AG09309 (cell line): Measurements from ENCODE around the gene C17orf50.

Experiments used
- DNase-seq: peaks from one replicate; pipeline ENCODE4 v3.0.0-alpha.2; 2010; ENCODE audit warnings: low read depth
- H3K4me3 ChIP-seq: 2 replicates; pipeline ENCODE4 v1.5.1; 2011; ENCODE audit warnings: mild to moderate bottlenecking, low read depth, low read length, moderate library complexity; ENCODE audit not compliant: control insufficient read depth
- TF ChIP-seq, protein P1 (sequence below): IDR thresholded peaks from 2 replicates; pipeline ENCODE4 v1.5.1; 2011; ENCODE audit warnings: mild to moderate bottlenecking, low read depth, low read length, inconsistent platforms; ENCODE audit not compliant: insufficient read depth, control insufficient read depth; ENCODE audit errors: missing control alignments

The C17orf50 gene

DNA sequence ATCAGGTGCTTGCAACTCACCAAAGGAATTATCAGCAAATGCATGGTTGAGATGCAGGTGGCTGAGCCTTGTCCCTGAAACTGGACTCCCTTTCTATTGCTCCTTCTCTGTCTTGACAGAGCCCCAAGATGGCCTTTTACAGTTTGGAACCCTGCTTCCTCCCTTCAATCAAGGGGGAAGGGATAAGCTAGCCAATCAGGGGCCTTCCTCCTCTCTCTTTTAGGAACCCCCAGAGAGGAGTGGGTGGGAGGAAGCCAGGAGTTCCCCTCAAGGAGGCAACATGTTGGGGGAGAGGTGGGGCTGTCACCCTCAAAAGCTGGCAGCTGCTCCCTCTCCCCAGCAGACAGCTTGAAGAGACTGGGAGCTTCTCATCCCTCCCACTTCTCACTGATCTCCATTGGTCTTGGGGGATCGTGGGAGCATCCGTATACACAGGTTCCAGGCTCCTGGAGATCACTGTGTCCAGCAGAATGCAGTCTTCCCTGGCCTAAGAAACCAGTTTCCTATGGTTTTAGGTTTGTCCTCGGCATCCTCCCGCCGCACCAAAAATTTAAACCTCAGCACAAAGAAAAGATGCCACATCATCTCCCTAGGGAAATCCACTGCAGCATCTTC, 22.1 kb upstream of the C17orf50 start:
- TF ChIP-seq, protein P1, sequence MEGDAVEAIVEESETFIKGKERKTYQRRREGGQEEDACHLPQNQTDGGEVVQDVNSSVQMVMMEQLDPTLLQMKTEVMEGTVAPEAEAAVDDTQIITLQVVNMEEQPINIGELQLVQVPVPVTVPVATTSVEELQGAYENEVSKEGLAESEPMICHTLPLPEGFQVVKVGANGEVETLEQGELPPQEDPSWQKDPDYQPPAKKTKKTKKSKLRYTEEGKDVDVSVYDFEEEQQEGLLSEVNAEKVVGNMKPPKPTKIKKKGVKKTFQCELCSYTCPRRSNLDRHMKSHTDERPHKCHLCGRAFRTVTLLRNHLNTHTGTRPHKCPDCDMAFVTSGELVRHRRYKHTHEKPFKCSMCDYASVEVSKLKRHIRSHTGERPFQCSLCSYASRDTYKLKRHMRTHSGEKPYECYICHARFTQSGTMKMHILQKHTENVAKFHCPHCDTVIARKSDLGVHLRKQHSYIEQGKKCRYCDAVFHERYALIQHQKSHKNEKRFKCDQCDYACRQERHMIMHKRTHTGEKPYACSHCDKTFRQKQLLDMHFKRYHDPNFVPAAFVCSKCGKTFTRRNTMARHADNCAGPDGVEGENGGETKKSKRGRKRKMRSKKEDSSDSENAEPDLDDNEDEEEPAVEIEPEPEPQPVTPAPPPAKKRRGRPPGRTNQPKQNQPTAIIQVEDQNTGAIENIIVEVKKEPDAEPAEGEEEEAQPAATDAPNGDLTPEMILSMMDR: no peak
- no peak for DNase-seq
- H3K4me3 ChIP-seq: no peak overlapping the region

DNA sequence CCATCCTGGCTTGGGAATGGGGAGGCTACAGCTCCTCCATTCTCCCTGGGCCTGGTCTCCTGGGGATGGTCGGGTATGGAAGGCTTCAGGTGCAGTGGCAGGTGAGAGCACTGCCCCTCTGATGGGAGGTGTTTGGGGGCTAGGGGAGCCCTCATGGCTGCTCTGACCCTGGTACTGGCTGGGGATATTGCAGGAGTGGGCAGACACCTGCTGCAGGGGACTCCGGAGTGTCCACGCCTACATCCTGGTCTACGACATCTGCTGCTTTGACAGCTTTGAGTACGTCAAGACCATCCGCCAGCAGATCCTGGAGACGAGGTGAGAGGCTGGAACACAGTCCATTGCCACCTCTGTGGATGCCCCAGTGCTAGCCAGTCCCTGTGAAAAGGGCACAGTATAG, 20.5 kb upstream of the C17orf50 start:
- TF ChIP-seq, protein P1: no peak
- no peak overlapping the region for H3K4me3 ChIP-seq
- DNase-seq: no peak

DNA sequence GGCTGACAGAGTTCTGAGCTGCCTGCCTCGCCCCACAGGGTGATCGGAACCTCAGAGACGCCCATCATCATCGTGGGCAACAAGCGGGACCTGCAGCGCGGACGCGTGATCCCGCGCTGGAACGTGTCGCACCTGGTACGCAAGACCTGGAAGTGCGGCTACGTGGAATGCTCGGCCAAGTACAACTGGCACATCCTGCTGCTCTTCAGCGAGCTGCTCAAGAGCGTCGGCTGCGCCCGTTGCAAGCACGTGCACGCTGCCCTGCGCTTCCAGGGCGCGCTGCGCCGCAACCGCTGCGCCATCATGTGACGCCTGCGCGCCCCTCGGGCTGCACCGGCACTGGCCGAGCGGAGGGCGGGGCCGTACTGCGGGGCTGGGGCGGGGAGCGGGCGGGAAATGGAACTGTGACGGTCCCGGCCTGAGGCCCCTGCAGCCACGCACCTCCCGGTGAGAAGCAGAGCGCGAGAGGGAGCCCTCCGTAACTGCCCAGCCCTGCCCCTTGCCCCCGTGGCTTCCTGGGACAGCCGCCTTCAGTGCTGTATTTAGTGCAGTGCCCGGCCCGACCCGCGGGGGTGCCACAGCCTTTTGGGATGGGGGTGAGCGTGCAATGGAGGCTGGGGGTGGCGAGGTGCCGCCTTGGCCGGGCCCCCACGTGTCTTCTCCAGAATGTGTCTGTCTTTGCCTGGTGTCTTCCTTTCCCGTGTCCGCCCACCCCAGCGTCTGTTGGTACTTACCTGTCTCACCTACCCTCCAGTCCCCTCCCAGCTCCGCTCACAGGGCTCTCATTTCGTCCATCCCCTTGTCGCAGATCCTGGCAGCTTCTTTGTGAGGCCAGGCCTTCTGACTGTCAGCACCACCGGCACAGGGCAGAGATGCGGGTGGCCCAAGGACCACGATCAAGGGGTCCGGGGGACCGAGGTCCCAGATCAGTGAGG, 19.4 kb upstream of the C17orf50 start:
- TF ChIP-seq, protein P1: no peak
- DNase-seq: no peak
- no peak overlapping the region for H3K4me3 ChIP-seq

DNA sequence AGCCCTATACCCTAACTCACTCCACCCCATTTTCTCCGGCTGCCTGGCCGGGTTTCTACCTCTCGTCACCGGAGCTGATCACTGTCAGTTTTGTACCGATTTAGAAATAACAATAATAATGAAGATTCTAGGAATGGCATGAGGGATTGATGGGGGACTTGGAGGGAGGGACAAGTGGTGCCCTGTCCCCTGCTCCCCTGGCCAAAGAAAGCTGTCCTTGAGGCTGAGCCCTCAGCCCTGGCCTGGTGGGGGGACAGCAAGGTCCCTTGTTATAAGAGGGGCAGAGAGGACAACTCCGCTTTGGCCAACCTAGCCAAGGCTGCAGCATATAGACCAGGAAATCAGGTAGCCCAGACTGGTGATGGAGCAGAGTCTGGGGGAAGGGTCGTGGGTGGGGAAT, 18.2 kb upstream of the C17orf50 start:
- H3K4me3 ChIP-seq: no peak overlapping the region
- TF ChIP-seq, protein P1: no peak
- DNase-seq: no peak

DNA sequence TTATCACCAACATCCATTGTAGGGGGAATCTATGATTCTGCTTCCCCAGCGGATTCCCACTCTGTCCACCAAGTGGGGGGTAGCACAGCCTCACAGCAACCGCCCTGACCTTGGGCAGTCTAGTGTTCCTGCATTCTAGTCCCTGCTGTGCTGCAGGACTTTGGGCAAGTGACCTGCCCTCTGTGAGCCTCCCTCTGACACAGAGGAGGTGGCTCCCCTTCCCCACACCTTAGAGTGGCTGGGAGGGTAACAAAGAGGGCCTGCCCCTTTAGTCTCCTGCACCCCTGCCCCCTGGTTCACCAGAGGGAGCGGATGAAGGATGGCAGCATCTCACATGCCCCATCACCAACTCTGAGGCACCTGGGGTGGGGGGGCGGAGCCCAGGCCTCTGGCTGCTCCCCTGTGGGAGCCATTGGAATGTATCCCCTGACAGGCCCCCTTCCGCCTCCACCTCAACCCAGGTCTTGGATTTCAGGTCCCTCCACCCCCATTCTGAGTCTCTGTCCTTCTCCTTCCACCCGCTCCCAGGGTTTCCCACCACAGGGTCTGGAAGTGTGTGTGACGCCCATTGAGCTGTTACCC, 17.7 kb upstream of the C17orf50 start:
- TF ChIP-seq, protein P1: no peak
- H3K4me3 ChIP-seq: no peak overlapping the region
- DNase-seq: no peak

DNA sequence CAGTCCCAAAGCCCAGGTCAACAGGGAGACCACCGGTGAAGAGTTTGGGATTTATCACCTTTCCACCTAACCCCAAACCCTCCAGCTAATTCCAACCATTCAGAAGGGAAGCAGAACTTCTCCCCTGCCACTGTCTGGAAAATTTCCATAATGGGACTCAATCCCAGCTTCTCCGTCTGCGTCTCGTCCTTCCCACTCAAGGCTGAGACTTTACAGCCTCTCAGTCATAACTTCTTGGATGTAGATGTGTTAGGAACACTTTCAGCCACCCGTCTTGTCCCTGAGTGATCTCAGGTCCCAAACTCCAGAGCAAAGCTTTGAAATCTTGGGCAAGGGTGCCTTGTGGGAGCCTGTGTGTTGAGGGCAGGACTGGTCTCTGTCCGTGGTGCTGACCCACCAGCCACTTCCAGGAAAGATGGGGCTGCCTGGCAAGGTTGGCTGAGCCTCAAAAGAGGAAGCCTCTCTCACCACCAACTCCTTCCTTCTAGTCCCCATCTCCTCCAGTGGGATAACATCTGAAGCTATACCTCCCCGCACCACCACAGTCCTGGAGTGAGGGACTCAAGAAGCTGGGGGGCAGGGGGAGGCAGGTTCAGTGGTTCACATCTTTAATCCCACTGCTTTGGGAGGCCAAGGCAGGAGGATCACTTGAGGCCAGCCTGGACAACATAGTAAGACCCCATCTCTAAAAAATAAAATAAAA, 16.9 kb upstream of the C17orf50 start:
- DNase-seq: no peak
- H3K4me3 ChIP-seq: no peak overlapping the region
- TF ChIP-seq, protein P1: no peak
